GM21529 (cell line): ENCODE data around the gene VAPA.

Experiments used
- ATAC-seq: cut with Tn5 transposase; IDR thresholded peaks from one replicate; pipeline ENCODE4 v1.9.1; 2021; ENCODE audit not compliant: unreplicated experiment

The VAPA gene

DNA sequence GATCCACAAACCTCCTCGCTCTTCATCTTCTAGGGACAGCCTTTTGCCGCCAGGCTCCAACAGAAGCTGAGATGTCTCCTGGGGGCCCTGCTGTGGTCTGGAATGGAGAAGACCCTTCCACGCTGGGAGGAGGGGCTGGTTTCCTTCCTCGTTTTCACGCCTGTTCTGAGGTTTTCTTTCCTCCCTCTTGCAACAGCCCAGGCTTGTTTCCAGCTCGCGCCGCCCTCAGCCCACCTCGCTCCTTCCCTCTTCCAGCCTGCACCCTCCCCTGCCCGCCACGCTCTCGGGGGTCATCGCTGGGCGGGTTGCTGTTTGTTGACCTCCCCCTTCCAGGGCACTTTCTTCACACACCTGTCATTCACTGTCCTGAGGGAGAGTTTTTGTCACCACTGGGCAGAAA lies 55.4 kb downstream of the VAPA start:
- no peak for ATAC-seq

GRCh38 chr18:9971313-9971920 lies 57.6 kb downstream of the VAPA start:
- ATAC-seq, result no peak

GRCh38 chr18:9973470-9973869 lies 59.7 kb downstream of the VAPA start:
- ATAC-seq, result no peak

DNA sequence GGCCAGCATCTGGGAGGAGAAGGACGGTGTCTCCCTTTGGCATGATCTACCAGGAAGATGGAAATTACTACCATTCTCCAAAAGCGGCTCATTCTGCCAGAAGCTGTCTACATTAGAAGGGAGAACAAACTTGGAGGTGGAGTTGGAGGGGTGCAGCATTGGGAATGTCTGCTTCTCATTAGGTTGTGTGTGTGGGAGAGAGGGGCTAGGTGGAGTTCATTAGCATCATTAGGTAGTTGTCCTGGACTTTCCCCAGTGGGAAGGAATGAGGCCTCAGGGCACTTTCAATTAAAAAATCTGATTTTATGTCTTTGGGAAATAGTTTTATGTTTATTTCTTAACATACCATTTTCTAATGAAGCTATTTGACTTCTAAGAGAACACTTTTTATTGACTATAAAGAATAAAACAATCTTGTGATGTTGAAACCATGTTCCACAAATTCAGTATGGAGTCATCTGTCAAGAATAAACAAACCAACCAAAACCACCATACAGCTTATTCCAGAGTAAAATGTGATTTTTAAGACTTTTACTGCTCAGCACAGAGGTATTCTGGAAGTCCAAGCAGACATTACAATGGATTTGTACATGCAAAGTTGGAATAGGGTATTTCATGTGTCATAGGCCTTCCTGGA lies 60.6 kb downstream of the VAPA start:
- no peak for ATAC-seq

DNA sequence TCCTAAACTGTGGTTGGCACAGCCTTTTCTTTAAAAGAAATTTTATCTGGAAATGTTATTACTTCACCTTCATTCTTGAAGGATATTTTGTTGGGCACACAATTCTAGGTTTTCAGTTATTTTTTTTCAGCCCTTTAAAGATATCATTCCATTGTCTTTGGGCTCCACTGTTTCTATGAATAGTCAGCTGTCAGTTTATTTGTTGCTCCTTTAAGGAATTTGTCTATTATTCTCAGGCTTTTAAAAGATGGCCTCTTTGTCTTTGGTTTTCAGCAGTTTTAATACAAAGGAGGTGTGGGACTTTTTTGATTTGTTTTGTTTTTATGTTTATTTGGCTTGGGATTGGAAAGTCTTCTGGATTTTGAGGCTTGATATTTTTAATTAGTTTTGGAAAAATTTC lies 61.8 kb downstream of the VAPA start:
- ATAC-seq, result no peak

DNA sequence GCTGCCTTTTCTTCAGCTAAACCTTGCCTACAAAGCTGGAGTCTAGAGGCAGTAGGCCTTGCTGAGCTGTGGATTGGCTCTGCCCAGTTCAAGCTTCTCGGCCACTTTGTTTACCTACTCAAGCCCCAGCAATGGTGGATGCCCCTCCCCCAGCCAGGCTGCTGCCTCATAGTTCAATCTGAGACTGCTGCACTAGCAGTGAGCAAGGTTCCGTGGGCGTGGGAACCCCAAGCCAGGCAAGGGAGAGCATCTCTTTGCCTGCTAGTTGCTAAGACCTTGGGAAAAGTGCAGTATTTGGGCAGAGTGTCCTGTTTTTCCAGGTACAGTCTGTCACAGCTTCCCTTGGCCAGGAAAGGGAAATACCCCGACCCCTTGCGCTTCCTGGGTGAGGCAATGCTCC lies 68.9 kb downstream of the VAPA start:
- ATAC-seq, result no peak

DNA sequence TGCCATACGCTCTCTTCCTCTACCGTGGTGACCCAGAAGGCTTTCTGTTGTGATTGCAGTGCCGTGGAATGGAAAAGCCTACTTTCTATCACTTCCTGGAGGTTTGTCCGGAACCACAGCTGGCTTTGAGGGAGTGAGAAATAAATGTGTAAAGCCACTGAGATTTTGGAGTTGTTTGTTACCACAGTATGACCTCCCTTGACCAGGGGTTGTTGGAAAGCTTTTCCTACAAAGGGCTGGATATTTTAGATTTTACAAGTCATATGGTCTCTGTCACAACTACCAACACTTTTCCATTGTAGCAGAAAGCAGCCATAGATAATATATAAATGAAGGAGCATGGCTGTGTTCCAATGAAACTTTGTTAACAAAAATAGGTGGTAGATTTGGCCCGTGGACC lies 70.3 kb downstream of the VAPA start:
- ATAC-seq, result no peak

GRCh38 chr18:9985641-9986040 lies 71.8 kb downstream of the VAPA start:
- ATAC-seq, result no peak

DNA sequence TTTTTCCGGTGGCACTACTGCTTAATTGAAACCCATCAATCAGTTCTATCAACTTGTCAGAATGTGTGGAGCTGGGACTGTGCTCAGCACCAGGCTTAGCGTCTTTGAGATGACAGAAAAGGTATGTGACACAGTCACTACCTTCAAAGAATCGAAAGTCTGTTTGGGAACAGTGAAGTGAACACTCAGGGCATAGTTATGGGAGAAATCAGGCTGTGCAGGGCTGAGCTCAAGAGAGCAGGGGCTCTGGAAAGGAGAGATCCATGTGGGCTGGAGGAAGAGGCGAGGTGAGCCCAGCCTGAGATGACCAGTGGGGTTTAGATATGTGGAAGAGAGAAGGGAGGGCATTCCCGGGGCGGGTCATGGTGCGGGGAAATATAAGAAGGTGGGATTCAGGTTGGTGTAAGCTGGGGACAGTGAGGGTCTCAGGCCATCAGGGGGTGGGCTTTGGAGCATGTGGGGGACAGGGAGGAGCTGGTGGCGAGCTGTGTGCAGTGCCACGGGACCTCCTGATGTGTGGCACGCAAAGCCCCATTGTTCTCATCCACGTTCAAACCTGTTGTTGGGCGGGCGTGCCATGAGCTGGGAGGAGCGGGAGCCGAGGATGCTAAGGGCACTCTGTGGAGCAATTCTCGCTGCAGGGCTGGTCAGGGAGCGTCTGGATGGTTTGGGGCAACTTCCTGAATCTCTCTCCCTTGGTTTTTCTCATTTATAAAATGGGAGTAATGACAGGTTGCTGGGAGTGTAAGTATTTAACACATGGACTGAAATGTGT lies 72.5 kb downstream of the VAPA start:
- ATAC-seq, result no peak

DNA sequence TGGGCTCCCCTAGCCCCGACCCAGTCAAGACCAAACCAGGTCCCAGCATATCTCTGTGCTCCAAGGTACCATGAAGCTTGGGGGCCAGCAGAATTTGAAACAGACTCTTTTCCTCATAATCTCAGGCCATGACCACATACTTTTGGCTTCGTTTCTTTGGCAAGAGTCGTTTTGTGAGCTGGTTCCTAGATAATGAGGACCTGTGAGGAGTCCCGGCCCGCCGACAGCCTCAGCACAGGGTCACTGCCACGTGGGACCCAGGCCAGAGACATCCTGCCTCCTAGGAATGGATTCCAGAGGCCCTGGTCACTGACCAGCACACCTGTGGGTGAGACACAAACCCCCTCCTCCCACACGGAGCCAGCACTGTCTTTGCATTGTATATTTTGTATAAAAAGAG lies 73.5 kb downstream of the VAPA start:
- ATAC-seq, result no peak

DNA sequence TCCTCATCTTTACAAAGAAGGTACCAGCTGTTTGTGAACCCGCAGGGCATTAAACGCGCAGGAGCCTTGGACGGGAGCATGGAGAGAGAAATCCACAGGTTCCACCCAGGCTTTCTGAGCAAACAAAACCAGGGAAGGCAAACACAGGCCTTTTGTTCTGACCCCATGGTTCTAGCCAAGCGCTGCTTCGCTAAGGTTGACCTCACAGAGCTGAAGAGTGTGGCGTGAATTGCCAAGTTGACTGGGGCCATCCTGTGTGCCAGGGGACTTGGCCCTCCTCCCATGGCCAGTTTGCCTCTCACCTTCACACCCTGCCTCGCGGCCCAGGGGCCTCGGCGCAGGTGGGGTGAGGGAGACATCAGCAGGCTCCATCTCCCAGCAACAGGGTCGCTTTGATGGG lies 74.1 kb downstream of the VAPA start:
- ATAC-seq, result no peak

- ATAC-seq, result no peak
Measured at GRCh38 chr18:9988665-9989064, 74.8 kb downstream of the VAPA start.

DNA sequence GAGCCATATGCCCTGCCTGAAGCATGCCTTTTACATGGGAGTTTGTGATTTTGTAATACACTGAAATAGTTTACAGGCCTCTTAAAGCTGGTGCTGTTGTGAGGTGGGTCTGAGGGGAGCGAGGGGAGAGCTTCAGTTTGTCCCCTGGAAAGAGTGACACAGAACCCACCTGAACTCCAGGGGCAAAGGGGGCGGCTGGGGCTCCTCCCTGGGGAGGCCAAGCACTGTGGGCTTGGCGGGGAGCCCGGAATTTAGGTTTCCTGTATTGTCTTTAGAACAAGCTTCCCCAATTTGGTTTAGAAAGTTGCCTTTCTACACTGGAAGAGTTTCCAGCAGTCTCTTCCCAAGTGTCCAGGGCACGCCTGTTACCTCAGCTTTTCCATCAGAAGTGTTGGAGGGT lies 75.7 kb downstream of the VAPA start:
- no peak for ATAC-seq

GRCh38 chr18:9991011-9992000 lies 77.5 kb downstream of the VAPA start:
- no peak for ATAC-seq

- no peak for ATAC-seq
Measured at GRCh38 chr18:9992300-9992972, 78.6 kb downstream of the VAPA start.

- no peak for ATAC-seq
Measured at GRCh38 chr18:9992973-9993520, 79.2 kb downstream of the VAPA start.

DNA sequence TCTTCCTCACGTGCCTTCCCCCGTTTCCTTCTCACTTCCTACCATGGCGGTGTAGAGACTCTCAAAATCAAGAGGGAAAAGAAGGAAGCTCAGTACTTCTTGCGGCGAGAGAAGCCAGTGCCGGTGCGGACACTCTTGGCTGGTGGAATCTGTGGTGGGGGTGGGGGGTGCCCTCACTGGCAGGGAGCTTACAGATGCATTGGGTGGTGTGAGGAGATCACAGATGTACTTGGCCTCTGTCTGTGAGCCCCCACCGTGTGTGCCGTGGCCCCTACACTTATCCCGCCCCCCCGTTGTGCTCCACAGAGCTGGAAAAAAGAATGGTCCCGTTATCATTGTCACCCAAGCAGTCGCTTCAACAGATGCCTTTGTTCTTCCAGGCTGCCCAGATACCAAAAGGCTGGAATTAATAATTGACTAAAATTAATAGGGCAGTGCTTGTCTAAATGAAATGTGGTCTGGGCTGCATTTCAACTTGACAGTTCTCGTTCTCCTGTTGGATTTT lies 79.8 kb downstream of the VAPA start:
- ATAC-seq, result no peak

- ATAC-seq, result no peak
Measured at GRCh38 chr18:9994026-9994570, 80.3 kb downstream of the VAPA start.

- no peak for ATAC-seq
Measured at GRCh38 chr18:9994701-9995235, 81.0 kb downstream of the VAPA start.

DNA sequence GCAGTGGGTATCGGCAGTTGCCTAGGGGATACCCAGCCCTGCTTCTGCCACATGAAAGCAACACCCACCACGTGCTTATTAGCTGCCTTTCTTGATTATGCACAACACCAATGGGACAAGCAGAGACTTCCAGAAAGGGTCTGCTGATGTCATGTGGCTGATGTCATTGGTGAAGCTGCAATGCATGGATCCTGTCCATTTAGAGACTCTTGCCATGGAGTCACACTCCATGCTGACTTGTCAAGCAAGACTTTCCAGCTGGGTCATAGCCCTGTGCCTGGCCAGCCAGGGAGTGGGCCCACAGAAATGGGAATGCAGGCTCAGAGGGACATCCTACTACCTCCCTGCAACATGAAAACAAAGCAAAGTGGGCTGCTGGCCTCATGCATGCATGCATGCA lies 81.8 kb downstream of the VAPA start:
- no peak for ATAC-seq
